Effector memory CD4-positive, alpha-beta T cell (primary cell): ENCODE data around the gene ACP7.

Experiments
- DNase-seq, 3 donors: peaks; one replicate each; pipeline ENCODE4 v3.0.0-alpha.2; 2020
- H3K27ac ChIP-seq: 2 replicates; pipeline ENCODE4 v1.7.0; 2013; ENCODE audit warnings: mild to moderate bottlenecking, low read length, moderate library complexity; ENCODE audit not compliant: insufficient read depth, poor library complexity, severe bottlenecking
- H3K27me3 ChIP-seq: replicated peaks from 2 replicates; pipeline ENCODE4 v1.7.0; 2013; ENCODE audit warnings: mild to moderate bottlenecking, low read length; ENCODE audit not compliant: insufficient read depth, control insufficient read depth, poor library complexity, severe bottlenecking
- H3K36me3 ChIP-seq: 2 replicates; pipeline ENCODE4 v1.7.0; 2013; ENCODE audit warnings: mild to moderate bottlenecking, low read length, moderate library complexity; ENCODE audit not compliant: control insufficient read depth, insufficient read depth
- H3K4me1 ChIP-seq: 2 replicates; pipeline ENCODE4 v1.7.0; 2013; ENCODE audit warnings: low read length, mild to moderate bottlenecking; ENCODE audit not compliant: control insufficient read depth, insufficient read depth, poor library complexity, severe bottlenecking
- H3K4me3 ChIP-seq: 2 replicates; pipeline ENCODE4 v1.7.0; 2013; ENCODE audit warnings: low read length, low read depth, mild to moderate bottlenecking; ENCODE audit not compliant: insufficient read depth, poor library complexity, severe bottlenecking
- H3K9me3 ChIP-seq: 2 replicates; pipeline ENCODE4 v1.7.0; 2013; ENCODE audit warnings: mild to moderate bottlenecking, low read length, moderate library complexity; ENCODE audit not compliant: control insufficient read depth
- total RNA-seq, 3 donors: gene quantifications; one replicate each; lab custom pipeline; 2026; lab: John Stamatoyannopoulos, UW

The ACP7 gene, protein sequence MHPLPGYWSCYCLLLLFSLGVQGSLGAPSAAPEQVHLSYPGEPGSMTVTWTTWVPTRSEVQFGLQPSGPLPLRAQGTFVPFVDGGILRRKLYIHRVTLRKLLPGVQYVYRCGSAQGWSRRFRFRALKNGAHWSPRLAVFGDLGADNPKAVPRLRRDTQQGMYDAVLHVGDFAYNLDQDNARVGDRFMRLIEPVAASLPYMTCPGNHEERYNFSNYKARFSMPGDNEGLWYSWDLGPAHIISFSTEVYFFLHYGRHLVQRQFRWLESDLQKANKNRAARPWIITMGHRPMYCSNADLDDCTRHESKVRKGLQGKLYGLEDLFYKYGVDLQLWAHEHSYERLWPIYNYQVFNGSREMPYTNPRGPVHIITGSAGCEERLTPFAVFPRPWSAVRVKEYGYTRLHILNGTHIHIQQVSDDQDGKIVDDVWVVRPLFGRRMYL
- total RNA-seq, result 0.17 to 0.26 (median 0.19) reads per million in 3 donors

DNA sequence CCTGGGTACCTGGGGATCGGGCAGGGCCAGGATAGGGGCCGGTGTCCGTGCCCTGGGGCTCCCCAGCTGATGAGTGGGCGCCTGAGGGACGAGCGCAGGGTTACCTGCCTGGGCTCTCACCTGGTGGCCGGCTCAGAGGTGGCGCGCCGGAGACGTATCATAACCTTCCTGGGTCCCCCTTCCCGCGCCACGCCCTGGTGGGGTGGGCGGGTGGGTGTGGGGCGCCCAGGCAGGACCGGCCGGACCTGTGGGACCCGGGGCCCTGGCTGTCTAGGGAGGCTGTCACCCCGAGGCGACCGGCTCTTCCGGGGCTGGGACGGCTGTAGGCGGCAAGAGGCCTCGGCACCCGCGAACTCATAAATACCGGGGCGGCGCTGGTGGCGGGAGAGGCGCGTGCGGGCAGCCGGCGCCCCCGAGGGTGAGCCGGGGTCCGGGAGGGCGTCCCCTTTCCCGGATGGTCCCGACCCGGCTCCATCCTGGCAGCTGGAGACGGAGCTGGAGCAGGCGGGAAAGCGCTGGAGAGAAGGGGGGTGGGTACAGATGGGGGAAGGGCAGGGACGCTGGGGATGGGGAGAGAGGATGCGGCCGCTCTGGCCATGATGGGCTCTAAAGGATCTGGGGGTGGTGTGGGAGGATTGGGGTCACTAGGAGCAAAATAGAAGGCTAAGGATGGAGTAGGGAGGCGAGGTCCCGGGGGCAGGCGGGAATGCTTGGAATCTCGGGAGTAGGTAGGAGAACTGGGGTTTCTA, at the start of gene ACP7:
Gene ACP7 (plus strand): TSS at position 386 of the 749 bp plus-strand sequence. CDS start 902 bp downstream, outside the sequence.
- no peak for DNase-seq
- Histone ChIP-seq H3K9me3 (no peaks in the 10 kb centered on the region), H3K27ac (no peak within 1 kb of the TSS), H3K27me3 (peaks cover 11% of the 10 kb centered on the region), H3K4me1 (peaks cover 17% of the 10 kb centered on the region), H3K4me3 (peak within 1 kb of the TSS; percentile 48), H3K36me3 (no peaks in the 10 kb centered on the region)

DNA sequence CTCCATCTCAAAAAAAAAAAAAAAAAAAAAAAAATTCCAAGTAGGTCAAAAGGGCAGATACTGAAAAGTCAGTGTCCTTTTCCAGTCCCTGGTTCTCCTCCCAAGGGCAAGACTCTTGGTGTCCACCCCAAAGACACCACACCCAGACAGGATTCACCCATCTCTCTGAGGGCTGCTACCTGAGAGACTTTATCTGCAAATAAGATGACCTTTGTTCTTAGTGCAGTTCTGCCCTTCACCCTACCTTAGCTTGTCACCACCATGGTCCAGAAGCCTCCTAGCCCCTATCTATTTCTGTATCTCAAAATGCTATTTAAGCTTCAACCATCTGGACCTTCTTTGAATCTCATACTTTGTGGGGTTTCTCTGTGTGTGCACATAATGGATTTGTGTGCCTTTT, 47.6 kb upstream of the ACP7 start:
- Histone ChIP-seq H3K27me3 (no peaks in the 10 kb centered on the region), H3K27ac (no peak overlapping the region), H3K4me3 (no peak overlapping the region), H3K4me1 (no peaks in the 10 kb centered on the region), H3K9me3 (no peaks in the 10 kb centered on the region), H3K36me3 (no peaks in the 10 kb centered on the region)
- DNase-seq, result no peak

DNA sequence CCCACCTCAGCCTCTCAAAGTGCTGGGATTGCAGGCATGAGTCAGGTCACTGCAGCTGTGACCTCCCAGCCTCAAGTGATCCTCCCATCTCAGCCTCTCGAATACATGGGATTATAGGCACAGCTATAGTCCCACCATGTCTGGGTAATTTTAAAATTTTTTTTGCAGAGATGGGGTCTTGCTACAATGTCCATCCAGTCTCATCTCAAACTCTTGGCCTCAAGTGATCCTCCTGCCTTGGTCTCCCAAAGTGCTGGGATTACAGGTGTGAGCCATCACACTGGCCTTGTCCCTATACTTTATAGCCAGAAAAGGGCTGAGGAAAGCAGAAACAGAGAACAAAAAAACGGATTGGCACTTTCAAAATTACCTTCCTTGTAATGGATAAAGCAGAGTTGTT, 47.0 kb upstream of the ACP7 start:
- H3K27me3 ChIP-seq, result no peaks in the 10 kb centered on the region
- H3K27ac ChIP-seq, result no peak overlapping the region
- DNase-seq, result no peak

DNA sequence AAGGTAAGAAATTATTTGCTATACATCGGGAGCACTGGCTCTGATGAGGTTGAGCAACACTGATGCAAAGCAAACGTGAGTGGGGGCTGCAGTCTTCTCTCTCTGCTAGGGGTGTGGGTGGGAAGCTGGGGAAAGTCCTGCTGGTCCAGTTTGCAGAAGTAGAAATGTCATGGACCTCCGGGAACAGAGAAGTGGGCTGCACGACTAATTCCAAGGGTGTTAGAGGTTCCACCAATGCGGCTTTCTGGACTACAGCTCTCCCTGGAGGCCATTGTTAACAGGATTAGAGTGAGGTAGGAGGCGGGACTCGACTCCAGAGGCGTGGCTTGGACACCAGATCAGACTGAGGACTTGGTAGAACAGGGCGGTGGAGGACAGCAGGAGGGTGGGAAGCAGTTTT, 46.1 kb upstream of the ACP7 start:
- Histone ChIP-seq H3K4me3 (no peak overlapping the region), H3K9me3 (no peaks in the 10 kb centered on the region), H3K4me1 (no peaks in the 10 kb centered on the region), H3K36me3 (no peaks in the 10 kb centered on the region), H3K27me3 (no peaks in the 10 kb centered on the region), H3K27ac (no peak overlapping the region)
- DNase-seq, result no peak

More for the DNA sequence above, 47.0 kb upstream of the ACP7 start:
- no peaks in the 10 kb centered on the region for H3K4me1 ChIP-seq
- no peaks in the 10 kb centered on the region for H3K9me3 ChIP-seq
- no peaks in the 10 kb centered on the region for H3K36me3 ChIP-seq
- H3K4me3 ChIP-seq, result no peak overlapping the region

DNA sequence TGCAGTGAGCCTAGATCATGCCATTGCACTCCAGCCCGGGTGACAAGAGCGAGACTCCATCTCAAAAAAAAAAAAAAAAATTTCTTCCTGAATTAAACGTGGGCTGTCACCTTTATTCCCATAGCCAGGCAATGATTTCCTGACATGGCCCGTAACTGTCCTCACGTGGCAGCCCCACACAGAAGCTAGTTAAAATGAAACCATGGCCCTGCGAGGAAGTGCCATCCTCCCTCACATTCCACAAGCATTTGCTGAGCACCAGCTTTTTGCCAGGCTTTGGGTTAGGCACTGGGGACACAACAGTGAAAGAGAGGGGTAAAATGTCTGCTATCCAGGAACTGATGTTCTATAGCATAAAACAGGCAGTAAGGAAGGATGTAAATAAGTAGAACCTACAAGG, 38.7 kb upstream of the ACP7 start:
- DNase-seq, result no peak
- Histone ChIP-seq H3K4me3 (no peak overlapping the region), H3K4me1 (no peaks in the 10 kb centered on the region), H3K27me3 (no peaks in the 10 kb centered on the region), H3K36me3 (no peaks in the 10 kb centered on the region), H3K9me3 (no peaks in the 10 kb centered on the region), H3K27ac (no peak overlapping the region)

DNA sequence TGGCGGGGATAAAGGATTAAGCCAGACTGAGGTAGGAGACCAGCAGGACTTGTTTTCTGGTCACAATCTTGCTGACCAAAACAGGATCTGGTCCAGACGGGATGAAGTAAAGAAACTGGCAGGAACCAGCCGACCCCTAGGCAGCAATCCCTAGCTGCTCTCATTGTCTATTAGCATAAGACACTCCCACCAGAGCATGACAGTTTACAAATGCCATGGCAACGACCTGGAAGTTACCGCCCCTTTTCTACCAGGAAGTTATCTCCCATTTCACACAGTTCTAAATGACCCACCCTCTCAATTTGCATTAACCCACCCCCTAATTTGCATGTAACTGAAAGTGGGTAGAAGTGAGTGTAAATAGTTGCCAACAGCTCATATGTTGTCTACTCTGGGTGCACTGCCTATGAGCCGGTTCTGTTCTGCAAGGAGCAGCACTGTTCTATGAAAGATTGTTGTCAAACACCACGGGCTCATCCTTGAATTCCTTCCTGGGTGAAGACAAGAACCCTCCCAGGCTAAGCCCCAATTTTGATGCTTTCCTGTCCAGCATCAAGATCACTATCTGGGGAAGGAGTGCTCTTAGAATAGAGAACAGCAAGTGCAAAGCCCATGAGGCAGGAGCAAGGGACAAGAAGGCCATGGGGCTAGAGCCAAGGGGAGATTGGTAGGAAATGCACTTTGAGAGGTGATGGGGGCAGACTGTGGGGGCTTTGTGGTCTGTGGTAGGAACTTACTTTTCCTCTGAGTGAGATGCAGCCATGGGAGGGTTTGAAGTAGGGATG, 37.9 kb upstream of the ACP7 start:
- Histone ChIP-seq H3K4me1 (no peaks in the 10 kb centered on the region), H3K4me3 (no peak overlapping the region), H3K27me3 (no peaks in the 10 kb centered on the region), H3K36me3 (no peaks in the 10 kb centered on the region), H3K9me3 (no peaks in the 10 kb centered on the region), H3K27ac (no peak overlapping the region)
- DNase-seq, result no peak

DNA sequence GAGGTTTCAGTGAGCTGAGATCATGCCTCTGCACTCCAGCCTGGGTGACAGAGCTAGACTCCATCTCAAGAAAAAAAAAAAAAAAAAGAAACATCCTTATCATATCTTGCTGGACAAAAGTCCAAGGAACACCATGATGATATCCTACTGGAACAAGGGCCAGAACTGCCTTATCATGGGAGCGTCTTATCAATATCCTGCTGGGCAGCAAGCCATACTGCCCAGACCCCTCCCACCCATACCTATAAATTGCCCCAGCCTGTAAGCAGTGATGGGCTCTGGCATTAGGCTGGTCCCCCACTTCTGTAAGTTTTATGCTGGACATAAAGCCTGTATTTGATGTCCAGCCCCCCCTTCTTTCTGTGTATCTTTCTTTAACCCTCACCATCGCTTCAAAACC, 37.1 kb upstream of the ACP7 start:
- H3K27me3 ChIP-seq, result no peaks in the 10 kb centered on the region
- H3K36me3 ChIP-seq, result no peaks in the 10 kb centered on the region
- DNase-seq, result no peak
- H3K4me3 ChIP-seq, result no peak overlapping the region
- no peaks in the 10 kb centered on the region for H3K4me1 ChIP-seq
- no peaks in the 10 kb centered on the region for H3K9me3 ChIP-seq
- no peak overlapping the region for H3K27ac ChIP-seq

DNA sequence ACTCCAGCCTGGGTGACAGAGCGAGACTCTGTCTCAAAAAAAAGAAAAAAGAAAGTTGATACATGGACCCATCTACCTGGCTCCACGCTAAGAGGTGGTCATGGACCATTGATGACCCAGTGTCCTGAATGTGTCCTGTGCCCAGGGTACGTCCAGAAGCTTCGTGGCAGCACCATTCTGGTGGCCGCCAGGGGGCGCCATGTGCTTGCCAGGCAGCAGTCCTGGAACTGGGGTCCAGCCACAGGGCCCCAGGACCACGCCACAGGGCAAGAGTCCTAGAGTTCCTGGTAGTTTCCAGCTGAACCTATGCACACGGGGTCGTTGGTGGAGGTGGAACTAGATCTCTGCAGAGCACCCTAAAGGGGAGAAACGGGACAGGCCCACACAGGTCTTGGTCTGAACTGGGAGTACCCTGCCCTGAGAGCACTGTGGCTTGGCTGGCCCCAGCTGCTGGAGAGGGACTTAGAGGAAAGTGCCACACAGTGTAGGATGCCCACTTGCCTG, 31.9 kb upstream of the ACP7 start:
- Histone ChIP-seq H3K4me3 (no peak overlapping the region), H3K27ac (no peak overlapping the region), H3K36me3 (no peaks in the 10 kb centered on the region), H3K27me3 (no peaks in the 10 kb centered on the region), H3K4me1 (no peaks in the 10 kb centered on the region), H3K9me3 (no peaks in the 10 kb centered on the region)
- DNase-seq, result peak; percentile 30 to 56 (median 52)

DNA sequence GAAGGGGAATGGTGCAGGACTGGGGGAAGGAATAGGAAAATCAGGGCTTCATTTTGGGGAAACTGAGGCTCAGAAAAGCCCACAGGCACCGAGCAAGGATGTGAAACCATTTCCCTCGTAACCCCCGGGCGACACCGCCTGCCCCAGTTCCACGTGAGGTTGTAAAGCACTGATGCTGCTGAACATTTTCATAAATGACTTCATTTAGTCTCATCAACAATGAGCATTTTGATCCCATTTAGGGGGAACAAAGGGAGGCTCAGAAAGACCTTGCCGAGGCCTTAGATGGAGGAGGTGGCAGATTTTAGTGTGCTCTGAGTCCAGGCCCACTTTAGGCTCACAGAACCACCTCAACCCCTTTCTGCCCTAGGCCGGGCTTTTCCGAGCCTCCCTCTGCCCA, 31.3 kb upstream of the ACP7 start:
- H3K4me3 ChIP-seq, result no peak overlapping the region
- H3K27ac ChIP-seq, result no peak overlapping the region
- no peak for DNase-seq
- H3K27me3 ChIP-seq, result no peaks in the 10 kb centered on the region
- no peaks in the 10 kb centered on the region for H3K36me3 ChIP-seq
- H3K4me1 ChIP-seq, result no peaks in the 10 kb centered on the region
- no peaks in the 10 kb centered on the region for H3K9me3 ChIP-seq
